Measurements from ENCODE around the gene SYF2.

GRCh38 chr1:25184001-25184762 lies 48.1 kb downstream of the SYF2 start:
- TF ChIP-seq CTCF (conservative IDR thresholded peaks at IDR 0.05): no peak
- no peak for TF ChIP-seq ZFX (IDR thresholded peaks at IDR 0.05)
